HG03342 (cell line): Measurements from ENCODE around the gene BDKRB2.

Experiments used
- ATAC-seq: cut with Tn5 transposase; IDR thresholded peaks from one replicate; pipeline ENCODE4 v1.9.1; 2021; ENCODE audit warnings: mild to moderate bottlenecking, moderate library complexity; ENCODE audit not compliant: unreplicated experiment

Gene BDKRB2

DNA sequence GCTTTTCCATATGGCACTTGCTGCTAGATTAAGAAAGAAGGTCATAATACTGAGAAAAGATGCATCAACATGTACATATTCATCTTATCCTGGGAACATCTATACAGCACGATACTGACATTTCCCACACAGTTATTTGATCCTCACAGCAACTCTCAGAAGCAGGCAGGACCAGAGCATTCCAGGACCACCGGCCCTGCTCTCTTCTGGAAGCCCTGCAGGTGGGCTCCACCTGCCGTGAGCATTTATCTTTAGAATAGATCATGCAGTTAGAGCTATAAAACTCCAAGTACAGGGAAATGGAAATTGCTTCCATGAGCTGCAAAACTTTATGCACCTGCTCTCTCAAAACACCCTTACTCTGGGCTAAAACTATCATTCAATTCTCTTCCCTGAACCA, 45.8 kb downstream of the BDKRB2 start:
- ATAC-seq, result no peak

GRCh38 chr14:96251656-96252155, 47.1 kb downstream of the BDKRB2 start:
- ATAC-seq, result no peak

- ATAC-seq, result no peak
These were observed 47.8 kb downstream of the BDKRB2 start for GRCh38 chr14:96252323-96252998.

GRCh38 chr14:96252999-96253539, 48.4 kb downstream of the BDKRB2 start:
- ATAC-seq, result no peak

DNA sequence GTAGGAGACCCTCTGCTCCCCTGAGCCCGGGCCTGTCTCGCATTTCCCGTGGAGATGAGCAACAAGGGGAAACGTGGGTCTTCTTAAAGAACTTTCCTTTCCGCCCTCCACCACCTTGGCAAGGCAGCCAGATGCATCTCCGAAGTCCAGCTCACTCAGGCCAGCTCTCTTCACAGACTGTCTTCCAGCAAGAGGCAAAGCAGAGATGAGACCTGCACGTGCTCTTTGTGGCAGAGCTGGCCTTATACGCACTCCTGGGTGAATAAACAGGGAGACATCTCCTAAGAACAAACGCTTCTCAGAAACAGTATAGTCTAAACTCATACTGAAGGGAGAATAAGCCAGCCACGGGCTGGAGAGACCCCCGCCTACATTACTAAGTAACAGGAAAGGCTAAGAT, 50.0 kb downstream of the BDKRB2 start:
- ATAC-seq, result no peak

- ATAC-seq, result no peak
These were observed 51.1 kb downstream of the BDKRB2 start, which contains the start of gene BDKRB1 for GRCh38 chr14:96255501-96256366. Gene BDKRB1 (plus strand): TSS chr14:96256210. CDS start chr14:96263683, 7,473 bp downstream.

- ATAC-seq, result no peak
These were observed 51.8 kb downstream of the BDKRB2 start for GRCh38 chr14:96256407-96256806.

- ATAC-seq, result no peak
These were observed 52.4 kb downstream of the BDKRB2 start for GRCh38 chr14:96257056-96257455.

DNA sequence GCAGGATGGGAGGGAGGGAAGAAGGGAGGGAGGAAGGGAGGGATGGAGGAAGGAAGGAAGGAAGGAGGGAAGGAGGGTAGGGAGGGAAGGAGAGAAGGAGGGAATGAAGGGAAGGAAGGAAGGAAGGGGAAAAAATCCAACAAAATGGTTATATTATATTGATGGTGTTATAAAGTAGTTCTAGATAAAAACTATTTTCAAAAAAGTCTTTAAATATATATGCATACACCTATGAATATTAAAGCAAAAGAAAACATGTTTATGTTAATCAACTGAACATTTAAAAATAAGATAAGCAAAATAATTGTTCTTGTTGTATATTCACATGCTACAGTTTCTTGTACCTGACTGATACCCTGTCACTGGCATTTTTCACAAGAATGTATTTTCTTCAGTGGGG, 53.3 kb downstream of the BDKRB2 start:
- ATAC-seq, result no peak

DNA sequence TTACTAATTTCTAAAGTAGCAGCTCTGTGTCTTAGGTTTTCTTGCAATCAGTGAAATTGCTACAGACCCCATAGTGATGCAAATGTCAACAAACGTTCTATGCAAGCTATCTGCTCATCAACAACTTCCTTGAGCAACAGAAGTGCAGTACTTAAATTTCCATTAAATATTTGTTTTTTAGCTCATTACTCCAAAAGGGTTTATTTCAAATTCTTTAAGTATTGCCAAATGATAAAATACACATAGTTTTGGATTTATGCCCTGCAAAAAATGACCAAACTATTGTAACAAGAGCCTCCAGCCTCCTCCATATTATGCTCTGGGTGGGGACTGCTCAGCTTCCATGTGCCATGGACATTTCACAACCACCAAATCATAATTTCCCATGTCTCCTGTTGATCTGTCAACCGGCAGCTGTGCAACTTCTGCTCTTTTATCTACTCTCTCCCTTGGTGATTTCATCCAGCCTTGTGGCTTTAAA, 55.7 kb downstream of the BDKRB2 start:
- ATAC-seq, result no peak

DNA sequence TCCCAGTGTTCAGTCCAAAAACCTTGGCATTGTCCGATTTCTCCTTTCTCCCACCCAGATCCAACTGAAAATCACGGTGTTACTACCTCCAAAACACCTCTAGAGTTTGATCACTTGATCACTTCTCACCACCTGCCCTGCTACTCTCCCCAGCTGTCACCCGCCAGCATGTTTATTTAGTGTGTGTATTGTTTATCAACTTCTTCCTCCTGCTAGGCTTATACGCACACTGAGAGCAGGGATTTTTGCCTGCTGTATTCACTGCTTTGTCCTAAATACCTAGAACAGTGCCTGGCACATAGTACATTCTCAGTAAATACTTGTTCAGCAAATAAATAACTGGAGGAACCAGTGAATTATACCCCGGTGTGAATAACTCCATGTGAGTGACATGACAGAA, 56.4 kb downstream of the BDKRB2 start:
- ATAC-seq, result no peak

- no peak for ATAC-seq
These were observed 57.4 kb downstream of the BDKRB2 start for GRCh38 chr14:96261772-96262655.

DNA sequence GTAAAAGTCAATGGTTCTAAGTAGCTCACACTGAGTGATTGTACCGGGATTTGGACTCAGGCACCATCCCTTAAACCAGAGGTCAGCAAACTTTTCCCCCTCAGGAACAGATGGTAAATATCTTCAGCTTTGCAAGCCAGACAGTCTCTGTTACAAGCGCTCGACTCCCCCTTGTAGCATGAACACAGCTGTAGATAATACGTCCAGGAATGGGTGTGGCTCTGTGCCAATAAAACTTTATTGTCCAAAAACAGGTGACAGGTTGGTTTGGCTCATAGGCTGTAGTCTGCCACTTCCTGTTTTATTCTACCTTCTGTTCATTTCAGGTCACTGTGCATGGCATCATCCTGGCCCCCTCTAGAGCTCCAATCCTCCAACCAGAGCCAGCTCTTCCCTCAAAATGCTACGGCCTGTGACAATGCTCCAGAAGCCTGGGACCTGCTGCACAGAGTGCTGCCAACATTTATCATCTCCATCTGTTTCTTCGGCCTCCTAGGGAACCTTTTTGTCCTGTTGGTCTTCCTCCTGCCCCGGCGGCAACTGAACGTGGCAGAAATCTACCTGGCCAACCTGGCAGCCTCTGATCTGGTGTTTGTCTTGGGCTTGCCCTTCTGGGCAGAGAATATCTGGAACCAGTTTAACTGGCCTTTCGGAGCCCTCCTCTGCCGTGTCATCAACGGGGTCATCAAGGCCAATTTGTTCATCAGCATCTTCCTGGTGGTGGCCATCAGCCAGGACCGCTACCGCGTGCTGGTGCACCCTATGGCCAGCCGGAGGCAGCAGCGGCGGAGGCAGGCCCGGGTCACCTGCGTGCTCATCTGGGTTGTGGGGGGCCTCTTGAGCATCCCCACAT, 58.9 kb downstream of the BDKRB2 start:
- no peak for ATAC-seq

DNA sequence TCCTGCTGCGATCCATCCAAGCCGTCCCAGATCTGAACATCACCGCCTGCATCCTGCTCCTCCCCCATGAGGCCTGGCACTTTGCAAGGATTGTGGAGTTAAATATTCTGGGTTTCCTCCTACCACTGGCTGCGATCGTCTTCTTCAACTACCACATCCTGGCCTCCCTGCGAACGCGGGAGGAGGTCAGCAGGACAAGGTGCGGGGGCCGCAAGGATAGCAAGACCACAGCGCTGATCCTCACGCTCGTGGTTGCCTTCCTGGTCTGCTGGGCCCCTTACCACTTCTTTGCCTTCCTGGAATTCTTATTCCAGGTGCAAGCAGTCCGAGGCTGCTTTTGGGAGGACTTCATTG, 59.5 kb downstream of the BDKRB2 start:
- no peak for ATAC-seq

DNA sequence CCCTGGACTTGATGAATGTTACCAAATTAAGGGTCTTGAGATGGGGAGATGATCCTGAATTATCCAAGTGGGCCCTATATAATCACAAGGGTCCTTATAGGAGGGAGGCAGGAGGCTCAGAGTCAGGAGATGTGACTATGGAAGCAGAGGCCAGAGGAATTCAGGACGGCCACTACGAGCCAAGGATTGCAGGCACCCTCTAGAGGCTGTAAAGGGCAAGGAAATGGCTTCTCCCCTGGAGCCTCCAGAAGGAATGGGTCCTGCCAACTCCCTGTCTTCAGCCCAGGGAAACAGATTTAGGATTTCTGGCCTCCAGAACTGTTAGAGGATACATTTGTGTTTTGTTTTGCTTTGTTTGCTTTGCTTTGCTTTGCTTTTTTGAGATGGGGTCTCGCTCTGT, 60.2 kb downstream of the BDKRB2 start:
- no peak for ATAC-seq

- no peak for ATAC-seq
These were observed 60.9 kb downstream of the BDKRB2 start for GRCh38 chr14:96265383-96266095.

GRCh38 chr14:96267336-96267735, 62.7 kb downstream of the BDKRB2 start:
- ATAC-seq, result no peak

DNA sequence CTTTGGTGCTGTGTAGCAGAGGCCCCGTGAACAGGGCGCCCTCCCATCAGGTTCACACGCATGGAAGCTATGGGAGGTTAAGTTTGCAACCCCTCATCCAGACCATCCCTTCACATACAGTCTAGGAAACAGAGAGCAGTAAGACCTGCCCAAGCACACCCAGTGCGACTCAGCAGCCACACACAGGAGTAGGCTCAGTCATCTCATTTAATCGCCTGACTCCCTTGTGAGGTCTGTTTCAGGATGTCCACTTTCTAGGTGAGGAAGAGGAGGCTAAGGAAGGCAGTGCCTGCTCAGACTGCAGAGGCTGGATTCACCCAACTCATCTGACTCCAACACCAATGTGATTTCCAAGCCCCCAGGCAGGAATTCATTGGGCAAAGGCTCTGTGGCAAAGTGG, 63.3 kb downstream of the BDKRB2 start:
- ATAC-seq, result no peak
